Upper lobe of left lung (tissue), 6 donors: ENCODE measurements around the gene USP24. TPM values are rescaled to one million over a fixed set of nuclear protein-coding genes. Genes with fewer than 3 reads are reported as not detected.

ENCODE experiments used
- ATAC-seq, 2 donors: fragments of 200-7000 bp; cut with Tn5 transposase; one replicate each; pipeline ENCODE4 v1.9.1; 2022; ENCODE audit warnings: mild to moderate bottlenecking in 2 of 2, moderate library complexity in 2 of 2; ENCODE audit not compliant: low FRiP score in 2 of 2
- DNase-seq, 2 donors: peaks; one replicate each; pipeline ENCODE4 v3.0.0-alpha.2; 2019 to 2020
- H3K27ac ChIP-seq, 4 donors: fragments of 200-600 bp; sonication (generic); one replicate each; pipeline ENCODE4 v1.5.1; 2016 to 2019
- H3K27me3 ChIP-seq, 4 donors: fragments of 200-600 bp; sonication (generic); one replicate each; pipeline ENCODE4 v1.5.1; 2017 to 2019
- H3K36me3 ChIP-seq, 4 donors: fragments of 200-600 bp; sonication (generic); one replicate each; pipeline ENCODE4 v1.5.1; 2016 to 2019
- H3K4me1 ChIP-seq, 4 donors: fragments of 200-600 bp; sonication (generic); one replicate each; pipeline ENCODE4 v1.5.1; 2018 to 2019
- H3K4me3 ChIP-seq, 4 donors: fragments of 200-600 bp; sonication (generic); one replicate each; pipeline ENCODE4 v1.5.1; 2017 to 2019; ENCODE audit warnings: mild to moderate bottlenecking in 2 of 4, moderate library complexity in 1 of 4
- H3K9me3 ChIP-seq, 4 donors: fragments of 200-600 bp; sonication (generic); one replicate each; pipeline ENCODE4 v1.5.1; 2018 to 2019
- CTCF ChIP-seq, 6 experiments: fragments of 450-650 bp in 4 of 6; fragments of 200-600 bp in 2 of 6; sonication (generic) in 2 of 6; IDR thresholded peaks; one replicate each; pipeline ENCODE4 v1.5.1; 2016 to 2019; ENCODE audit warnings: antibody characterized with exemption in 6 of 6
- EP300 ChIP-seq, 4 donors: sonication (generic); formaldehyde crosslinking; IDR thresholded peaks; one replicate each; pipeline ENCODE4 v1.5.1; 2017; ENCODE audit warnings: antibody characterized with exemption in 4 of 4, control low read depth in 2 of 4
- POLR2A ChIP-seq, 4 donors: fragments of 450-650 bp; IDR thresholded peaks; one replicate each; pipeline ENCODE4 v1.5.1; 2016 to 2017; ENCODE audit warnings: antibody characterized with exemption in 4 of 4, mild to moderate bottlenecking in 2 of 4
- POLR2AphosphoS5 ChIP-seq, 2 donors: sonication (generic); formaldehyde crosslinking; IDR thresholded peaks; one replicate each; pipeline ENCODE4 v1.5.1; 2017; ENCODE audit warnings: antibody characterized with exemption in 2 of 2
- WGBS, 2 donors: methylation state at CpG; one replicate each; pipeline ENCODE4 v1.1.5; 2017 to 2018; 5-methylcytosine and 5-hydroxymethylcytosine counted together
- total RNA-seq, 6 donors: library from RNA; depleted of rRNA in 4 of 6; stranded (reverse); fragments of >200 nt in 4 of 6; gene quantifications; one replicate each; pipeline versions ENCODE4 v1.1.0 to v1.2.1, GENCODE V29; 2016 to 2021
- donor health status: DM: no; HTN: no; CAD: no; lungs with moderate emphysema.
- donor health status: DM: no; HTN: yes; CAD: no; lungs with severe emphysema.

The USP24 gene
- total RNA-seq, 6 donors from 2014 or later: 31.9 to 57.6 (median 41.9) TPM

- H3K27me3 ChIP-seq: no peaks in the 10 kb centered on the region
- H3K36me3 ChIP-seq: peaks cover 0 to 23% (median 0%) of the 10 kb centered on the region in 4 donors
- no peak for DNase-seq
- WGBS, 2 donors: 84 to 88% methylated on average over 12 to 14 of the region's 14 CpGs
- no peak overlapping the region for H3K27ac ChIP-seq
- H3K9me3 ChIP-seq: no peaks in the 10 kb centered on the region
- H3K4me3 ChIP-seq: no peak overlapping the region
- peaks cover 9 to 17% (median 16%) of the 10 kb centered on the region in 4 donors for H3K4me1 ChIP-seq
- ATAC-seq: no peak
- TF ChIP-seq POLR2AphosphoS5 (IDR thresholded peaks at IDR 0.05) (no peak), EP300 (IDR thresholded peaks at IDR 0.05) (no peak), POLR2A (IDR thresholded peaks at IDR 0.05) (no peak), CTCF (IDR thresholded peaks at IDR 0.05) (no peak)
These were observed 154.8 kb downstream of the USP24 start for GRCh38 chr1:55060133-55060999.

- Histone ChIP-seq H3K27ac (no peak overlapping the region), H3K4me3 (no peak overlapping the region), H3K4me1 (peaks cover 6 to 12% (median 7%) of the 10 kb centered on the region in 4 donors), H3K9me3 (no peaks in the 10 kb centered on the region), H3K27me3 (no peaks in the 10 kb centered on the region), H3K36me3 (peaks cover 0 to 23% (median 0%) of the 10 kb centered on the region in 4 donors)
- 86 to 91% methylated on average over 10 to 14 of the region's 14 CpGs for WGBS, 2 donors
- ATAC-seq (no peak), DNase-seq (no peak)
- TF ChIP-seq CTCF (IDR thresholded peaks at IDR 0.05): no peak
- TF ChIP-seq EP300 (IDR thresholded peaks at IDR 0.05): no peak
- TF ChIP-seq POLR2A (IDR thresholded peaks at IDR 0.05): no peak
These were observed 155.6 kb downstream of the USP24 start for GRCh38 chr1:55059302-55060132.

- DNase-seq (no peak), ATAC-seq (no peak)
- no peak overlapping the region for H3K27ac ChIP-seq
- TF ChIP-seq POLR2AphosphoS5 (IDR thresholded peaks at IDR 0.05): no peak
- no peak for TF ChIP-seq POLR2A (IDR thresholded peaks at IDR 0.05)
- TF ChIP-seq EP300 (IDR thresholded peaks at IDR 0.05): no peak
- TF ChIP-seq CTCF (IDR thresholded peaks at IDR 0.05): no peak
- H3K4me3 ChIP-seq: no peak overlapping the region
- peaks cover 0 to 30% (median 0%) of the 10 kb centered on the region in 4 donors for H3K36me3 ChIP-seq
- H3K9me3 ChIP-seq: no peaks in the 10 kb centered on the region
- no peaks in the 10 kb centered on the region for H3K27me3 ChIP-seq
- H3K4me1 ChIP-seq: peaks cover 0 to 5% (median under 1%) of the 10 kb centered on the region in 4 donors
- WGBS, 2 donors: 93 to 94% methylated on average over 6 of the region's 6 CpGs
These were observed 157.2 kb downstream of the USP24 start for GRCh38 chr1:55057956-55058298.

GRCh38 chr1:55057270-55057955 lies 157.8 kb downstream of the USP24 start:
- no peak for ATAC-seq
- no peak for TF ChIP-seq EP300 (IDR thresholded peaks at IDR 0.05)
- no peak for TF ChIP-seq POLR2AphosphoS5 (IDR thresholded peaks at IDR 0.05)
- no peak for TF ChIP-seq POLR2A (IDR thresholded peaks at IDR 0.05)
- TF ChIP-seq CTCF (IDR thresholded peaks at IDR 0.05): no peak
- Histone ChIP-seq H3K36me3 (peaks cover 0 to 33% (median 0%) of the 10 kb centered on the region in 4 donors), H3K9me3 (no peaks in the 10 kb centered on the region), H3K27me3 (no peaks in the 10 kb centered on the region), H3K4me1 (peaks cover 0 to 5% (median 2%) of the 10 kb centered on the region in 4 donors), H3K27ac (no peak overlapping the region), H3K4me3 (no peak overlapping the region)
- DNase-seq: no peak
- 90 to 91% methylated on average over 6 to 15 of the region's 15 CpGs for WGBS, 2 donors
